Retinal pigment epithelial cell (primary cell): ENCODE measurements around the gene B4GALNT2.

Experiments
- DNase-seq: peaks from one replicate; pipeline ENCODE4 v3.0.0-alpha.2; 2010; ENCODE audit warnings: low read depth
- H3K4me3 ChIP-seq: 2 replicates; pipeline ENCODE4 v1.5.1; 2011; ENCODE audit warnings: mild to moderate bottlenecking, low read length, control low read depth, moderate library complexity
- CTCF ChIP-seq: conservative IDR thresholded peaks from 2 replicates; pipeline ENCODE4 v1.5.1; 2011; ENCODE audit warnings: low read depth, low read length, control low read depth, inconsistent platforms

Gene B4GALNT2

GRCh38 chr17:49225554-49226236 lies 93.1 kb downstream of the B4GALNT2 start:
- no peak overlapping the region for H3K4me3 ChIP-seq
- DNase-seq, result no peak
- no peak for TF ChIP-seq CTCF
